HG02885 (cell line): ENCODE data around the gene NABP1.

Experiments
- ATAC-seq: cut with Tn5 transposase; IDR thresholded peaks from one replicate; pipeline ENCODE4 v1.9.1; 2021; ENCODE audit warnings: mild to moderate bottlenecking; ENCODE audit not compliant: unreplicated experiment, poor library complexity

Gene NABP1

GRCh38 chr2:191678437-191679100, 633 bp downstream of the NABP1 start:
- ATAC-seq = peak; percentile 14

- ATAC-seq = peak; percentile 32
Measured at GRCh38 chr2:191679818-191680600, 2.1 kb downstream of the NABP1 start.

GRCh38 chr2:191680639-191681038, 2.7 kb downstream of the NABP1 start:
- ATAC-seq = no peak

GRCh38 chr2:191682126-191682525, 4.2 kb downstream of the NABP1 start:
- ATAC-seq = no peak

GRCh38 chr2:191686066-191686465, 8.1 kb downstream of the NABP1 start:
- no peak for ATAC-seq

- ATAC-seq = no peak
Measured at GRCh38 chr2:191686729-191687128, 8.8 kb downstream of the NABP1 start.

GRCh38 chr2:191687867-191688266, 9.9 kb downstream of the NABP1 start:
- no peak for ATAC-seq

GRCh38 chr2:191688934-191689695, 11.2 kb downstream of the NABP1 start:
- no peak for ATAC-seq

- no peak for ATAC-seq
Measured at GRCh38 chr2:191690327-191690726, 12.4 kb downstream of the NABP1 start.

- ATAC-seq = peak; percentile 78
Measured at GRCh38 chr2:191691016-191691735, 13.2 kb downstream of the NABP1 start.

GRCh38 chr2:191691898-191692297, 14.0 kb downstream of the NABP1 start:
- no peak for ATAC-seq

- no peak for ATAC-seq
Measured at GRCh38 chr2:191692502-191693115, 14.7 kb downstream of the NABP1 start.

- no peak for ATAC-seq
Measured at GRCh38 chr2:191693166-191693565, 15.2 kb downstream of the NABP1 start.

- ATAC-seq = peak; percentile 48
Measured at GRCh38 chr2:191693778-191694177, 15.8 kb downstream of the NABP1 start.

GRCh38 chr2:191696001-191696400, 18.1 kb downstream of the NABP1 start:
- ATAC-seq = no peak

GRCh38 chr2:191696966-191697365, 19.0 kb downstream of the NABP1 start:
- ATAC-seq = no peak

GRCh38 chr2:191697870-191698269, 19.9 kb downstream of the NABP1 start:
- no peak for ATAC-seq

GRCh38 chr2:191699341-191699945, 21.5 kb downstream of the NABP1 start:
- ATAC-seq = no peak

GRCh38 chr2:191701029-191701428, 23.1 kb downstream of the NABP1 start:
- no peak for ATAC-seq

- no peak for ATAC-seq
Measured at GRCh38 chr2:191701696-191702095, 23.8 kb downstream of the NABP1 start.
